ENCODE measurements around the gene LAMA4. TPM values are rescaled to one million over a fixed set of nuclear protein-coding genes. Genes with fewer than 3 reads are reported as not detected.
"Not testable (repeated sequence)": the region's sequence is repeated elsewhere in the genome, so short reads cannot be mapped to it uniquely, and the experiment has no call there.

The LAMA4 gene
- total RNA-seq, 1 experiment from 2014 or later: not detected

DNA sequence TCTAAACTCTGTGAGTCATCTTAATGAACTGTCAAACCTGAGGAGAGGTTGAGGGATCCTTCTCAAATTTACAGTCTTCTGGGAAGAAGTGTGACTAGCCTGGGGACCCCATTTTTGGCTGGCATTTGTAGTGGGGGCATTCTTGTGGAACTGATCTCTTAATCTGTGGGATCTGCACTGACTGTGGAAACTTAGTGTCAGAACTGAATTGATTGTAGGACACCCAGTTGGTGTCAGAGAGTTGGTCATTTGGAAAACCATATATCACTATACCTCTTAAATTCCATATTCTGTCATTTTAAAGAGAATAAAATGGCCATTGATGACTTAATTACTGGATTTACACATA lies 48.3 kb downstream of the LAMA4 start:
- Histone ChIP-seq H3K9me2 (replicated peaks; ENCODE audit: insufficient read depth, low read length) (no peaks in the 10 kb centered on the region), H4K20me1 (ENCODE audit: insufficient read depth, low read depth, low read length) (no peaks in the 10 kb centered on the region), H3K27me3 (ENCODE audit: low read length) (no peaks in the 10 kb centered on the region), H3K27ac (ENCODE audit: low read length) (no peak overlapping the region), H3K4me1 (ENCODE audit: low read length) (peaks cover 2% of the 10 kb centered on the region; the same call in 1 of the 2 replicates), H3K4me2 (ENCODE audit: low read depth, low read length, poor library complexity, severe bottlenecking) (no peak overlapping the region), H3K4me3 (ENCODE audit: low read length) (no peak overlapping the region), H3K79me2 (ENCODE audit: low read length) (no peaks in the 10 kb centered on the region), H3K9ac (ENCODE audit: low read length) (no peak overlapping the region), H2AFZ (ENCODE audit: low read length) (no peak overlapping the region), H3K9me3 (ENCODE audit: low read length) (no peaks in the 10 kb centered on the region), H3K36me3 (ENCODE audit: insufficient read depth, low read length) (no peaks in the 10 kb centered on the region)
- DNase-seq: no peak

DNA sequence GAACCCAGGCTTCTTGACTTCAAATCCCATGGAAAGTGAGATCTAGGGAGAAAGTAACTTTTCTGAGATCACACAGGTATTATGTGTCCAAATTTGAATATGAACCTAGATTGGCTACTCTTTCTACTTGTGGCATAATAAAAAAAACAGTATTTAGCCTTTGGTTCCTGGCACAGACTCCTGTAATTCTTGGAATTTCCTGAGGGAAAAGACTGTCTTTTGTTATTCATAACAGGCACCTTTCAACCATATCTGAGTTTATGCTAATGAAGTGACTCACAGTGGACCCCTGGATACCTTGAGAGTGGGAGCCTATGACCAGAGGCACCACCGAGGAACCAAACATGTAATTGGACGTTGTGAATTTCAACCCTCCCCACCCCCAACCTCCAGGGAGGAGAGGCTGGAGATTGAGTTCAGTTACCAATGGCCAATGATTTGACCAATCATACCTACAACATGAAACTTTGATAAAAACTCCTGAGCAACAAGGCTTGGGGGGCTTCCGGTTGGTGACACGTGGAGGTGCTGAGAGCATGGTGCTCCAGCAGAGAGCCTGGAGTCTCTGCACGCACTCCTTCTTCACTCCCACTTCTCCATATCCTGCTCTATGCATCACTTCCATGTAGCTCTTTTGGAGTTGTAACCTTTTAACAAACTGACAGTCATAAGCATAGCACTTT lies 48.8 kb downstream of the LAMA4 start:
- Histone ChIP-seq H3K4me1 (ENCODE audit: low read length) (peaks cover 2% of the 10 kb centered on the region; the same call in 1 of the 2 replicates), H3K4me3 (ENCODE audit: low read length) (no peak overlapping the region), H3K27ac (ENCODE audit: low read length) (no peak overlapping the region), H2AFZ (ENCODE audit: low read length) (no peak overlapping the region), H3K9me3 (ENCODE audit: low read length) (no peaks in the 10 kb centered on the region), H3K9ac (ENCODE audit: low read length) (no peak overlapping the region), H3K79me2 (ENCODE audit: low read length) (no peaks in the 10 kb centered on the region), H3K36me3 (ENCODE audit: insufficient read depth, low read length) (no peaks in the 10 kb centered on the region), H3K4me2 (ENCODE audit: low read depth, low read length, poor library complexity, severe bottlenecking) (no peak overlapping the region), H3K27me3 (ENCODE audit: low read length) (no peaks in the 10 kb centered on the region), H4K20me1 (ENCODE audit: insufficient read depth, low read depth, low read length) (no peaks in the 10 kb centered on the region), H3K9me2 (replicated peaks; ENCODE audit: insufficient read depth, low read length) (no peaks in the 10 kb centered on the region)
- DNase-seq: no peak

DNA sequence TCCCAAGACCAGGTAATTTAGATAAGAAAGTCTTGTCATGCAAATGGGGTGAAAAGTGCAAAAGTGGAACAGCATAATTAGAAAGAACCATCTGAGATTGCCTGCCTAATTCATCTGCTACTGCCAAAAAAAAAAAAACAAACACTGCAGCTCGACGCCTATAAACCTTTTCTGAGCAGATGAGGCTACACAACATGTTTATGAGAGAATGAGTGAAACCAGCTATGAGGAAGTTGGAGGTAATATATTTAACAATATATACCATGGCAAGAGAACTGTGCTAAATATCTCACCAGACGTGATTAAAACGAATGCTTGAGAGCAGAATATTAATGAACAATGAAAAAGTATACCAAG lies 50.0 kb downstream of the LAMA4 start:
- H3K27ac ChIP-seq (ENCODE audit: low read length): no peak overlapping the region
- peaks cover 2% of the 10 kb centered on the region; the same call in 1 of the 2 replicates for H3K4me1 ChIP-seq (ENCODE audit: low read length)
- H3K4me2 ChIP-seq (ENCODE audit: low read depth, low read length, poor library complexity, severe bottlenecking): no peak overlapping the region
- H4K20me1 ChIP-seq (ENCODE audit: insufficient read depth, low read depth, low read length): no peaks in the 10 kb centered on the region
- no peaks in the 10 kb centered on the region for H3K36me3 ChIP-seq (ENCODE audit: insufficient read depth, low read length)
- H2AFZ ChIP-seq (ENCODE audit: low read length): no peak overlapping the region
- DNase-seq: no peak
- no peaks in the 10 kb centered on the region for H3K9me2 ChIP-seq (replicated peaks; ENCODE audit: insufficient read depth, low read length)
- H3K27me3 ChIP-seq (ENCODE audit: low read length): no peaks in the 10 kb centered on the region
- no peaks in the 10 kb centered on the region for H3K79me2 ChIP-seq (ENCODE audit: low read length)
- no peak overlapping the region for H3K4me3 ChIP-seq (ENCODE audit: low read length)
- H3K9ac ChIP-seq (ENCODE audit: low read length): no peak overlapping the region
- H3K9me3 ChIP-seq (ENCODE audit: low read length): no peaks in the 10 kb centered on the region

DNA sequence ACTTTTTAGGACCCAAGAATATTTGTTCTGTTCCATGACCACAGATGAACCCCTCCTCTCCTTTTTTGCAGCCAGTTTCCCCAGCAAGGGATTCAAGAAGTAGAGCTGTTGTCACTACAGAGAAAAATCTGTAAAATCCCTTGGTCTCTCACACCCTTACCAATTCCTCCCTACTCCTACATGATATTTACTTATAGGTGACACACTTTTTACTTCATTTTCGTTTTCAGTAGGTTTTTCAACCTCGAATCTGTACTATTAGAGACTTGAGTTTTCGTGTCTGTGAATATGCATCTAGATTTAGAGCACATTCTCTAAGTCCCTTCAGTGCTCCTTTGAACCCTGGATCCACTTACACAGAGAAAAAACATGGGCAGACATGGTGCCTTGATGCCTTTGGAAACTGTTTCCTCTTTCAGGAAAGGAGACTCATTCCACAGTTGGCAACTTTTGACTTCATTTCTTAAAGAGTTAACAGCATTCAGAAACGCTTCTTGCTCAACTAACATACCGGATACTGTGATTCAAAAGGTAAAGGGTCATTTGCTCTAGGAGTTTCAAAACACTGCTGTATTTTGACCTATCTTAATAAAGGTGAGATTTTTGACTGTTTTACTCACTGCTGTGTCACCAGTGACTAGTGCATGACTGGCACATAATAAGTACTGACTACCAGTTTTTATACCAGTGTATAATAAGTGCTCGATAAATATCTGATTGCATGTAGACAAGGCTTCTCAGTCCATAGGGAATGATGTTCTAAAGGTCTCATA lies 50.6 kb downstream of the LAMA4 start:
- H3K4me2 ChIP-seq (ENCODE audit: low read depth, low read length, poor library complexity, severe bottlenecking): no peak overlapping the region
- no peaks in the 10 kb centered on the region for H4K20me1 ChIP-seq (ENCODE audit: insufficient read depth, low read depth, low read length)
- H3K36me3 ChIP-seq (ENCODE audit: insufficient read depth, low read length): no peaks in the 10 kb centered on the region
- no peak for DNase-seq
- H3K9ac ChIP-seq (ENCODE audit: low read length): no peak overlapping the region
- H3K9me3 ChIP-seq (ENCODE audit: low read length): no peaks in the 10 kb centered on the region
- H2AFZ ChIP-seq (ENCODE audit: low read length): no peak overlapping the region
- H3K4me1 ChIP-seq (ENCODE audit: low read length): peaks cover 2% of the 10 kb centered on the region; the same call in 1 of the 2 replicates
- H3K4me3 ChIP-seq (ENCODE audit: low read length): no peak overlapping the region
- no peaks in the 10 kb centered on the region for H3K27me3 ChIP-seq (ENCODE audit: low read length)
- no peaks in the 10 kb centered on the region for H3K9me2 ChIP-seq (replicated peaks; ENCODE audit: insufficient read depth, low read length)
- no peaks in the 10 kb centered on the region for H3K79me2 ChIP-seq (ENCODE audit: low read length)
- H3K27ac ChIP-seq (ENCODE audit: low read length): no peak overlapping the region

DNA sequence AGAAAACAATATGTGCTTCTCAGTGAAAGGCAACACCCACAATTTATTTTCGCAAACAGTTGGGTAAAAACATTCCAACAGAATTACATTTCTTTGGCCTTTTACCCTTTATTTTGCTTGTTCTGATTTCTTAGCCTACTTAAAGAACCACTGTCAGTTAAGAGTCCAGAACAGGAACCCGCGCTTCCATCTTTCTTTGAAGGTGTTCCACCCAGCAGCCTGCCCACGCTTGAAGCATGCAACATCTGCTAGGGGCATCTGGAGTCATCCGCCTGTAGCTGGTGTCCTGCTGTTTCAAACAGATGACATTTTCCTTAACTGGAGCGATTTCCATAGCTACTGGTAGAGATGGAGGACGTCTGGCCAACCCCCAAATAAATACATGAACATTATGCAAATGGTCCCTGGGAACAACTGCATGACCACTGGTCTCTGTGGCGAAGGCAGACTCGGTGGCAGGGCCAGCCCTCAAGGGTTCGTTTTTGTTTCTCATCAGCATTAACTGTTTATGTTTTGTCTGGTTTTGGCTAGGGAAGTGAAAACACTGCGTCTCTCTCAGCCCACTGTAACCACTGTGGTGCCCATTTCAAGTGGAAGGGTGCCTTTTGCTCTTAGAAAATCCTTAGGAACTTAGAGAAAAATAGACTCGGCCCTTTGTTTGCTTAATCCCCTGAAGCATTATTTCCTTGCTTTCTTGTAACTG lies 51.6 kb downstream of the LAMA4 start:
- Histone ChIP-seq H3K9me3 (ENCODE audit: low read length) (no peaks in the 10 kb centered on the region), H3K27ac (ENCODE audit: low read length) (no peak overlapping the region), H3K27me3 (ENCODE audit: low read length) (no peaks in the 10 kb centered on the region), H4K20me1 (ENCODE audit: insufficient read depth, low read depth, low read length) (no peaks in the 10 kb centered on the region), H3K79me2 (ENCODE audit: low read length) (no peaks in the 10 kb centered on the region), H3K9me2 (replicated peaks; ENCODE audit: insufficient read depth, low read length) (no peaks in the 10 kb centered on the region), H2AFZ (ENCODE audit: low read length) (no peak overlapping the region), H3K4me1 (ENCODE audit: low read length) (peaks cover 2% of the 10 kb centered on the region; the same call in 1 of the 2 replicates), H3K4me2 (ENCODE audit: low read depth, low read length, poor library complexity, severe bottlenecking) (no peak overlapping the region), H3K36me3 (ENCODE audit: insufficient read depth, low read length) (no peaks in the 10 kb centered on the region), H3K4me3 (ENCODE audit: low read length) (no peak overlapping the region), H3K9ac (ENCODE audit: low read length) (no peak overlapping the region)
- DNase-seq: no peak

DNA sequence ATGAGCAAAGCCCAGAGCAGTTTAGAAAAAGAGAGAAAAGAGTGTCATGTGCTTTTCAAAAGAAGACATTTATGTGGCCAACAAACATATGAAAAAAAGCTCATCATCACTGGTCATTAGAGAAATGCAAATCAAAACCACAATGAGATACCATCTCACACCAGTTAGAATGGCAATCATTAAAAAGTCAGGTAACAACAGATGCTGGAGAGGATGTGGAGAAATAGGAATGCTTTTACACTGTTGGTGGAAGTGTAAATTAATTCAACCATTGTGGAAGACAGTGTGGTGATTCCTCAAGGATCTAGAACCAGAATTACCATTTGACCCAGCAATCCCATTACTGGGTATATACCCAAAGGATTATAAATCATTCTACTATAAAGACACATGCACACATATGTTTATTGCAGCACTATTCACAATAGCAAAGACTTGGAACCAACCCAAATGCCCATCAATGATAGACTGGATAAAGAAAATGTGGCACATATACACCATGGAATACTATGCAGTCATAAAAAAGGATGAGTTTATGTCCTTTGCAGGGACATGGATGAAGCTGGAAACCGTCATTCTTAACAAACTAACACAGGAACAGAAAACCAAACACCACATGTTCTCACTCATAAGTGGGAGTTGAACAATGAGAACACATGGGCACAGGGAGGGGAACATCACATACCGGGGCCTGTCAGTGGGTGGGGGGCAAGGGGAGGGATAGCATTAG lies 54.0 kb downstream of the LAMA4 start:
- H3K36me3 ChIP-seq (ENCODE audit: insufficient read depth, low read length); H4K20me1 ChIP-seq (ENCODE audit: insufficient read depth, low read depth, low read length); H3K9me3 ChIP-seq (ENCODE audit: low read length); H3K27ac ChIP-seq (ENCODE audit: low read length); H2AFZ ChIP-seq (ENCODE audit: low read length); H3K9me2 ChIP-seq (replicated peaks; ENCODE audit: insufficient read depth, low read length); H3K4me3 ChIP-seq (ENCODE audit: low read length); DNase-seq; H3K27me3 ChIP-seq (ENCODE audit: low read length); H3K9ac ChIP-seq (ENCODE audit: low read length); H3K79me2 ChIP-seq (ENCODE audit: low read length); H3K4me2 ChIP-seq (ENCODE audit: low read depth, low read length, poor library complexity, severe bottlenecking); H3K4me1 ChIP-seq (ENCODE audit: low read length): not testable (repeated sequence)

DNA sequence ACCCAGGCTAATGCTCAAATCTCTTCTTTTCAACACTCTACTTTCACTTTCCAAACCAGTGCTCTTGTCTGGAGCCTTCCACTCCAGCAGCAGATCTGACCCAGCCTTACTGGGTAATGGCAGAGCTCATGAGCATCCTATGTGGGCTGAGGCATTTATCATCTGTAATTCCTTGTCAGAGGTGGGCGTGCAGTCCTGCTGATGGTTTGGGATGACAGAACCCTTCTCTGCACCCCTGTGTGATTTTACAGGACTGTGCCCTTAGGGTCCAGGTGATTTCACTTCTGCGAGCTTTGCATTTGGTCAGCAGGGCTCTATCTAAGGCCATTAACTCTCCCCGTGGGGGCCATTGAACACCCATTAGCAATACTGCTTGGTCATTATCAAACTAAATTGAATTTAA lies 55.4 kb downstream of the LAMA4 start:
- Histone ChIP-seq H3K4me3 (ENCODE audit: low read length) (no peak overlapping the region), H4K20me1 (ENCODE audit: insufficient read depth, low read depth, low read length) (no peaks in the 10 kb centered on the region), H3K27ac (ENCODE audit: low read length) (no peak overlapping the region), H3K36me3 (ENCODE audit: insufficient read depth, low read length) (no peaks in the 10 kb centered on the region), H3K4me2 (ENCODE audit: low read depth, low read length, poor library complexity, severe bottlenecking) (no peak overlapping the region), H3K27me3 (ENCODE audit: low read length) (no peaks in the 10 kb centered on the region), H3K9me2 (replicated peaks; ENCODE audit: insufficient read depth, low read length) (no peaks in the 10 kb centered on the region), H3K4me1 (ENCODE audit: low read length) (no peaks in the 10 kb centered on the region), H3K9ac (ENCODE audit: low read length) (no peak overlapping the region), H2AFZ (ENCODE audit: low read length) (no peak overlapping the region), H3K9me3 (ENCODE audit: low read length) (no peaks in the 10 kb centered on the region), H3K79me2 (ENCODE audit: low read length) (no peaks in the 10 kb centered on the region)
- no peak for DNase-seq

DNA sequence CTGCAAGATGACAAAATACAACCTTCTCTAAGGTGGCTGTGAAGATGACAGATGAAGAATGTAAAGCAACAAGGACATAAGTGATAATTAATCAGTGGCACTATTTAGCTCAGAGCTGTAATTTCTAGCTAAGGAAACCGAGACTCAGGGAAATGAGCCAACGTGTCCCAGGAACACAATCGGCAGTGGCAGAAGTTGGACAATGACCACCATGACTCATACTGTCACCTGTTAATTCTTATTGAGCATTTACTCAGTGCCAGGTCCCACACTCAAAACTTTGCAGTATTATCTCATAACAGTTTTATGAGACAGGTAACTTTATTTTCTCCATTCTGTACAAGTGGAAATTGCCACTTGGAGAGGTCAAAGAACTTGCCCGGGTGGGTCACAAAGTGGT lies 55.8 kb downstream of the LAMA4 start:
- no peak overlapping the region for H3K4me2 ChIP-seq (ENCODE audit: low read depth, low read length, poor library complexity, severe bottlenecking)
- no peak overlapping the region for H3K27ac ChIP-seq (ENCODE audit: low read length)
- H4K20me1 ChIP-seq (ENCODE audit: insufficient read depth, low read depth, low read length): no peaks in the 10 kb centered on the region
- no peak for DNase-seq
- H2AFZ ChIP-seq (ENCODE audit: low read length): no peak overlapping the region
- H3K9me2 ChIP-seq (replicated peaks; ENCODE audit: insufficient read depth, low read length): no peaks in the 10 kb centered on the region
- no peak overlapping the region for H3K9ac ChIP-seq (ENCODE audit: low read length)
- no peak overlapping the region for H3K4me3 ChIP-seq (ENCODE audit: low read length)
- no peaks in the 10 kb centered on the region for H3K36me3 ChIP-seq (ENCODE audit: insufficient read depth, low read length)
- no peaks in the 10 kb centered on the region for H3K4me1 ChIP-seq (ENCODE audit: low read length)
- H3K27me3 ChIP-seq (ENCODE audit: low read length): no peaks in the 10 kb centered on the region
- H3K79me2 ChIP-seq (ENCODE audit: low read length): no peaks in the 10 kb centered on the region
- no peaks in the 10 kb centered on the region for H3K9me3 ChIP-seq (ENCODE audit: low read length)
